H1 (cell line): ENCODE measurements around the gene SLC1A2.

ENCODE experiments used
- ATF3 ChIP-seq: IDR thresholded peaks from 2 replicates; pipeline ENCODE4 v1.6.1; 2011; ENCODE audit warnings: low read depth, mild to moderate bottlenecking, low read length; ENCODE audit not compliant: insufficient read depth
- CTCF ChIP-seq, 3 experiments: IDR thresholded peaks; 1 replicate in 2 of 3; 2 replicates in 1 of 3; pipeline versions ENCODE4 v1.5.1 to v1.6.1; 2011; ENCODE audit warnings: low read length in 3 of 3, mild to moderate bottlenecking in 3 of 3, inconsistent platforms in 2 of 3, low read depth in 1 of 3, moderate library complexity in 1 of 3; ENCODE audit not compliant: insufficient read depth in 1 of 3; ENCODE audit errors: control extremely low read depth in 1 of 3
- EZH2 ChIP-seq: fragments of 200-600 bp; sonication (generic); IDR thresholded peaks from 2 replicates; pipeline ENCODE4 v1.7.1; 2012; ENCODE audit warnings: low read depth, mild to moderate bottlenecking, moderate library complexity, low read length, inconsistent platforms; ENCODE audit not compliant: severe bottlenecking
- FOSL1 ChIP-seq: IDR thresholded peaks from 2 replicates; pipeline ENCODE4 v1.6.1; 2011; ENCODE audit warnings: mild to moderate bottlenecking, low read depth, low read length, moderate library complexity; ENCODE audit not compliant: insufficient read depth
- GABPA ChIP-seq: IDR thresholded peaks from 2 replicates; pipeline ENCODE4 v1.6.1; 2011; ENCODE audit warnings: mild to moderate bottlenecking, low read length, moderate library complexity, borderline replicate concordance; ENCODE audit not compliant: insufficient read depth
- KDM5A ChIP-seq: fragments of 200-600 bp; IDR thresholded peaks from 2 replicates; pipeline ENCODE4 v1.7.1; 2012; ENCODE audit warnings: mild to moderate bottlenecking, low read length, inconsistent platforms, mixed read lengths
- MAX ChIP-seq: IDR thresholded peaks from 2 replicates; pipeline ENCODE4 v1.6.1; 2012; ENCODE audit warnings: inconsistent platforms
- POLR2A ChIP-seq, 2 experiments: IDR thresholded peaks; 1 replicate in 1 of 2; 2 replicates in 1 of 2; pipeline ENCODE4 v1.6.1; 2011; ENCODE audit warnings: low read depth in 2 of 2, low read length in 2 of 2, mild to moderate bottlenecking in 2 of 2; ENCODE audit errors: control extremely low read depth in 1 of 2
- POLR2AphosphoS5 ChIP-seq: IDR thresholded peaks from 2 replicates; pipeline ENCODE4 v1.6.1; 2011; ENCODE audit warnings: low read depth, low read length
- TEAD4 ChIP-seq: IDR thresholded peaks from 2 replicates; pipeline ENCODE4 v1.6.1; 2012; ENCODE audit warnings: low read depth, low read length, inconsistent platforms, mixed read lengths

GRCh38 chr11:35330931-35331330 is 88.4 kb downstream of the SLC1A2 start:
- no peak for TF ChIP-seq EZH2
- no peak for TF ChIP-seq GABPA
- TF ChIP-seq KDM5A: no peak
- TF ChIP-seq CTCF (IDR thresholded peaks at IDR 0.05; ENCODE audit: control extremely low read depth in 1 of 3, insufficient read depth in 1 of 3, low read depth in 1 of 3, low read length in 3 of 3): no peak
- TF ChIP-seq FOSL1: no peak
- no peak for TF ChIP-seq ATF3
- no peak for TF ChIP-seq POLR2AphosphoS5
- no peak for TF ChIP-seq MAX
- TF ChIP-seq TEAD4: no peak
- TF ChIP-seq POLR2A (IDR thresholded peaks at IDR 0.05; ENCODE audit: control extremely low read depth in 1 of 2, low read depth in 2 of 2, low read length in 2 of 2): no peak
